Measurements from ENCODE around the gene ZNF622. TPM values are rescaled to one million over a fixed set of nuclear protein-coding genes. Genes with fewer than 3 reads are reported as not detected.
A peak's percentile ranks its signal among the peaks of the same experiment; 100 is the strongest.

The ZNF622 gene
- total and polyA plus RNA-seq, 2 of the 13 experiments (the other 11 are each of a cell fraction or from before 2014, with no cell fraction given): 12.1 to 44.7 TPM

GRCh38 chr5:16465544-16466432 is at the start of gene ZNF622 (continued):
- no peak; the same call in 1 of the 2 replicates for TF ChIP-seq TIGD3 (CRISPR knock-in tag; IDR thresholded peaks at IDR 0.05; ENCODE audit: borderline replicate concordance)
- TF ChIP-seq NBN (conservative IDR thresholded peaks at IDR 0.05): no peak
- no peak for TF ChIP-seq ZNF740 (CRISPR knock-in tag; IDR thresholded peaks at IDR 0.05)
- TF ChIP-seq BCL3 (CRISPR knock-in tag; IDR thresholded peaks at IDR 0.05): peak; percentile 57; the same call in 1 of the 2 replicates
- peak; percentile 66 for TF ChIP-seq FOXC1 (CRISPR knock-in tag; IDR thresholded peaks at IDR 0.05; ENCODE audit: borderline replicate concordance)
- 0 out of 2 replicates have a peak, but pooled peaks have one; percentile 33 for TF ChIP-seq ZNF256 (CRISPR knock-in tag; conservative IDR thresholded peaks at IDR 0.05)
- peak; percentile 82 for TF ChIP-seq PBX2 (CRISPR knock-in tag; IDR thresholded peaks at IDR 0.05)
- no peak for TF ChIP-seq DMTF1 (CRISPR knock-in tag; IDR thresholded peaks at IDR 0.05)
- no peak for TF ChIP-seq HIC2 (CRISPR knock-in tag; IDR thresholded peaks at IDR 0.05; ENCODE audit: low read depth)
- peak; percentile 92; the same call in 1 of the 2 replicates for TF ChIP-seq NFKB2 (CRISPR knock-in tag; IDR thresholded peaks at IDR 0.05; ENCODE audit: borderline replicate concordance)
- 0 out of 2 replicates have a peak, but pooled peaks have one; percentile 31 for TF ChIP-seq MLX (CRISPR knock-in tag; IDR thresholded peaks at IDR 0.05)
- TF ChIP-seq E2F5 (CRISPR knock-in tag; conservative IDR thresholded peaks at IDR 0.05): peak; percentile 20; the same call in 1 of the 2 replicates
- TF ChIP-seq ZBTB7B (CRISPR knock-in tag; IDR thresholded peaks at IDR 0.05): peak; percentile 46
- peak; percentile 22; the same call in 1 of the 2 replicates for TF ChIP-seq ZNF331 (CRISPR knock-in tag; IDR thresholded peaks at IDR 0.05)
- TF ChIP-seq RFXAP (CRISPR knock-in tag; IDR thresholded peaks at IDR 0.05; ENCODE audit: borderline replicate concordance): peak; percentile 71; the same call in 1 of the 2 replicates
- TF ChIP-seq IKZF1 (IDR thresholded peaks at IDR 0.05): no peak
- peak; percentile 34; the same call in 1 of the 2 replicates for TF ChIP-seq KLF11 (CRISPR knock-in tag; IDR thresholded peaks at IDR 0.05)
- TF ChIP-seq ZMAT3 (CRISPR knock-in tag; conservative IDR thresholded peaks at IDR 0.05): peak; percentile 64
- TF ChIP-seq SMARCC2 (IDR thresholded peaks at IDR 0.05): no peak

Measured in HepG2 (cell line).